Colon (tissue), 2 donors: ENCODE measurements around the gene ADGRL1.

Experiments
- FAIRE-seq: peaks from 2 replicates; lab custom pipeline; 2012; peaks lifted over from hg19 to GRCh38; lab: Jason Lieb, UNC
- donor health status: control.
- donor health status: control.

Gene ADGRL1

GRCh38 chr19:14138576-14139265, 67.2 kb downstream of the ADGRL1 start:
- no peak for FAIRE-seq

- FAIRE-seq, result peak; percentile 84
Measured at GRCh38 chr19:14136509-14137281, 69.3 kb downstream of the ADGRL1 start, which contains the start of gene ASF1B. TSS of gene ASF1B (minus strand) at chr19:14136589. CDS start at chr19:14136456, 133 bp downstream.

GRCh38 chr19:14135985-14136508, 69.9 kb downstream of the ADGRL1 start:
- no peak for FAIRE-seq

GRCh38 chr19:14135355-14135754, 70.6 kb downstream of the ADGRL1 start:
- no peak for FAIRE-seq

DNA sequence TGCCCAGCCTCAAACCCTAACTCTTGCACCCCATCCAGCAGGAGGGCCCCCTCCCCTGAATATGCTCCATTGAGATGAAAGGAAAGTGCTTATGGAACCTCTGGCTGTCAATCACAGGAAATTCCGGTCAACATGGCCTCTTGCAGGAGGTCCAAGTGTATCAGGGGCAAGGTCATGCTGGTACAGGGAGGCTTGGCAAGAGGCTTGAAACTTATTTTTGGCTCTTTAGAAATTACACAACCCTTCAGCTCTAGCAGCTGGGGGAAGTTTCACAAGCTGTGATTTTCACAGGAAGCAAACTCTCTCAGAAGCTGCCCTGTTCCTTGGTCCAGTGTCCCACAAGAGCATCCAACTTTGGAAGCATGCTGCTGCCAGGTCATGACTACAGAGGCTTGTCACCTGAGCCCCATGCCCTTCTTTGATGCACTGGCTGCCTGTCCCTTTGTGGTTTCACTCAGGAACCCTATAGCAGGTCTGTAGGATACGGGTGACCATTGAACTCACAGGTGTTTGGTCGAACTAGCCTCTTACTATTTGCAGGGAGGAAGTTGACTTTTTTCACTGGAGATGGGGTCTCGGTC, 78.0 kb downstream of the ADGRL1 start:
- FAIRE-seq, result no peak

- FAIRE-seq, result no peak
Measured at GRCh38 chr19:14127176-14127575, 78.8 kb downstream of the ADGRL1 start.

DNA sequence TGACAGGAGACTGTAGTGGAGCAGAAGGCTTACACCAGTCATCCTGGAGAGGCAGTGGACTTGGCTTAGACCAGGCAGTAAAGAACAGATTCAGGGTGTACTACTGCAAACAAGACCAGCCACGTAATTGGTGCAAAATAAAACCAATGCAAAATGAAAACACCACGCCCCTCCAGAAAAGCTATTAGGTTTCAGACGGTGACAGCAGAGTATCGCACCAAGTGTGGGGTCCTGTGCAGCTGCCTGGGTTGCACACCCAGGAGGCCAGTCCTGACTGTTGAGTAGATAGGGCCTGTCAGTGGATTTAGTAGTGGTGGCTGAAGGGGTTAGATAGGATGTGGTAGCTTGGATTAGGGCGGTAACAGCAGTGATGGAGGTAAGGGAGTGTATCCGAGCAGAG, 83.0 kb downstream of the ADGRL1 start:
- FAIRE-seq, result no peak

DNA sequence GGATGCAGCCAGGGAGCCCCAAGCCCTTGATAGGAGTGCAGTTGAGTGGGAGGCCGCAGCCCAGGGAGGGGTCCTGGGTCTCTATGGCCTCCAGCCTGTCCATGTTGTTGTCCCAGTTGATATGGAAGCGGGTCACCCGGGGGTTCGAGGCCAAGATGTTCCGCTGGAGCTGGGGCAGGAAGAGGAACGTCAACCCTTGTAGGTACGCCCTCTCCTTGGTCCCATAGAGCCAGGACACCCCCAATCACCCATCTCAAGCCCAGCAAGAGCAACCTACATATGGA, 85.5 kb downstream of the ADGRL1 start:
- no peak for FAIRE-seq

GRCh38 chr19:14119644-14120496, 86.1 kb downstream of the ADGRL1 start:
- FAIRE-seq, result no peak

DNA sequence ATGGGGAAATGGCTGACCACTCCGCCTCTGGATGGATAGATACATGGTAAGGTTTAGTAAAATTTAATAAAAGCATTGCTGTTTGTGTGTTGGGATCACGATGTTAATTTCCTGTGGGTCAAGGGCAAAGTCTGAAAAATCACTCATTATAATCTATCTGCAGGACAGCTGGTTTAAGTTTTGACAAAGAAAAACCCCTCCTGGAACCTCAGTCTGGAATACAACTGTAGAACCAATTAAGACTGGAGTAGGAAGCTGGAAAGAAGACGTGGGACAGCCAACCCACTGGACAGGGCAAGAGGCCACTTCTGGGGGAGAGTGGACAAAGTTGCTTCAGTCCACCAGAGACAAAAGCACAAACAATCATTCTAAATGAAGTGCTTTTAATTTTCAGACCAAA, 86.8 kb downstream of the ADGRL1 start:
- no peak for FAIRE-seq

DNA sequence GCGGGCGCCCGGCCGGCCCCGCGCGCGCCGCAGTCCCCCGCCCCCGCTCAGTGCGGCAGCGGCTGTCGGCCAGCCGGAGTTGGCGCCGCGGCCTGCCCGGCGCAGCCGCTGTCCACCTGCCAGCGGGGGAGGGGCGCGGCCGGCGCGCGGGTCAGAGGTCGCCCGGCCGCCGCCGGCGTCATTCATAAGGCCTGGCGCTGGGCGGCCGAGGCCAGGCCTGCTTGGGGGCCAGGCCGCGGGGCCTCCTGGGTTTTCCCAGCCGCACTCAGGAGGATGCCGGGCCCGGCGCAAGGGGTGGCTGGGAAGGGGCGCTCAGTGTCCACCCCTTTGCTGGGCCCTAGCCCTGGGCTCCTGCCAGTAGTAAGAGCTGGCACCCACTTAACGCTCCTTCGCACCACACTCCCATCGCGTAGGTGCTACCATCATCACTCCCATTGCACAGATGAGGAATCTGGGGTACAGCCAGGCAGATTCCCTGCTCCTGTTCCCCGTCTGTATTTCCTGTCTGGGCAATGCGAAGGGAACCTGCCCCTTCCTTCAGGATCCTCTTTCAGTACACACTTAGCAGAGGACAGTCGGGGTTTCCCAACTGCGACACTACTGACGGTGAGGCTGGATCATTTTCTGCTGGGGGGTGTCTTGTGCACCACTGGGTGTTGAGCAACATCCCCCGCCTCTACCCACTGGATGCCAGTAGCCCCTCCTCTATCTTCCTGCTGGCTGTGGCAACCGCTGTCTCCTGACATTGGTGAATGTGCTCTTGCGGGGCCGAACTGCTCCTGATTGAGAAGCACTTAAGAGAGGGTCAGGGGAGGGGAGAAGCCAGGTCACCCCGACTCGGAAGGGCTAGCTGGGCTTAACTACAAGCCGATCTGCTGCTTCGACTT, 87.6 kb downstream of the ADGRL1 start:
- FAIRE-seq, result no peak

- no peak for FAIRE-seq
Measured at GRCh38 chr19:14117668-14118164, 88.3 kb downstream of the ADGRL1 start, which contains the start of gene PRKACA. TSS of gene PRKACA (minus strand) at chr19:14117762. CDS start at chr19:14117547, 215 bp downstream.

- FAIRE-seq, result no peak
Measured at GRCh38 chr19:14116918-14117578, 88.9 kb downstream of the ADGRL1 start.

DNA sequence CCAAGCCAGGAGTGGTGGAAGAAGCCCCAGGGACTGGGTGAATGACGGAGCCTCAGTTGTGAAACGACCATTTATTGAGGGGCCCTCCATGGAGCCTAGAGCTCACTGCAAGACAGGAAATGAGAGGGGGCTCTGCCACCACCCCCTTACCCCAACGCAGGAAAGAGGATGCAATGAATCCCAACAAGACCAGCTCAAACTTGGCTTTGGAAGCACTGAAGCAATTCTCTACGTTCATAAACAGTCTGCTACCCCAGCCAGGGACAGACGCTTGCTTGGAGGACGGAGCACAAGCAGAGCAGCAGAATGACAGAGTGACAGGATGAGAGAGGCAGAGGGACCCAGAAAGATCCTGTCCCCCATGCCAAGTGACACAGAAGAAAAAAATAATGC, 89.4 kb downstream of the ADGRL1 start:
- no peak for FAIRE-seq

GRCh38 chr19:14115756-14116155, 90.2 kb downstream of the ADGRL1 start:
- FAIRE-seq, result no peak

DNA sequence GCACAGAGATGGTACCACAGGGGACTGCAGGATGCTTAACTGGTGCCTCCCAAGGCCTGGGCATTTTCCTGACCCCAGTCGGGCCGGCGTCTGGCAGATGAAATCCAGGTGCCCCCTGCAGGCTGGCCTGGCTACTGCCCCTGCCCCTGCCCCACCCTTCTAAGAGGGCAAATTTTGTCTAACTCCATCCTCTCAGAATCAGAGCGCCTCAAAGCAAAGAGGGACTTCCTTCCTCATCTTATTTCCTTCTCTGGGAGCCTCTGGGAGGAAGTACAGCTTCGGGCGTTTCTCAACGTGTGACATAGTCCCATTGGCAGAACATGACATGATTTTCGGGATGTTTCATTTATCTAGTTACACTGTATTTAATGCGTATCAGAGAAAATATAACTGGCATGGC, 91.1 kb downstream of the ADGRL1 start:
- FAIRE-seq, result no peak

DNA sequence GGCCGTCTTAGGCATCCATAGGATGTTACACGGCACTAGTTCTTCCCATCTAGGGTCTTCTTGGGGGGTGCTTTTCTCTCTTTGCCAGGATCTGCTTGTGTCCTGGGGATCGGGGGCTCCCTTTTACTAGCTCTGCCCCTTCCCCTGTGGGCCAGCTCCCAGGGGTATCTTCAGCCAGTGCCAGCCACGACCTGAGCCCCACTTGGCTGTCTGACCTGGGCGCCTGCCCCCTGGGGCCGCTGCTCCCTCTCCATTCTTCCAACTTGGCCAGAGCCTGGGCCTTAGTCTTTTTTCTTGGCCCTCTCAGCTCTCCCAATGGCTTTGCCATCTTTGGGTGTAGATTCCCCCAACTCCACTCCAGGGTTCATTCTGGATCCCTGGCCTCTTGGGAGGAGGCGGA, 91.5 kb downstream of the ADGRL1 start:
- FAIRE-seq, result no peak

GRCh38 chr19:14113762-14114414, 92.1 kb downstream of the ADGRL1 start:
- no peak for FAIRE-seq

GRCh38 chr19:14112809-14113385, 93.1 kb downstream of the ADGRL1 start:
- no peak for FAIRE-seq
